NCI-H2196 (cell line): ENCODE results near the gene TBRG1.
"Not testable (repeated sequence)": the region's sequence is repeated elsewhere in the genome, so short reads cannot be mapped to it uniquely, and the experiment has no call there.

ENCODE experiments used
- DNase-seq: peaks from one replicate; lab custom pipeline; 2025; ENCODE audit not compliant: unreplicated experiment; lab: John Stamatoyannopoulos, UW

Gene TBRG1, protein sequence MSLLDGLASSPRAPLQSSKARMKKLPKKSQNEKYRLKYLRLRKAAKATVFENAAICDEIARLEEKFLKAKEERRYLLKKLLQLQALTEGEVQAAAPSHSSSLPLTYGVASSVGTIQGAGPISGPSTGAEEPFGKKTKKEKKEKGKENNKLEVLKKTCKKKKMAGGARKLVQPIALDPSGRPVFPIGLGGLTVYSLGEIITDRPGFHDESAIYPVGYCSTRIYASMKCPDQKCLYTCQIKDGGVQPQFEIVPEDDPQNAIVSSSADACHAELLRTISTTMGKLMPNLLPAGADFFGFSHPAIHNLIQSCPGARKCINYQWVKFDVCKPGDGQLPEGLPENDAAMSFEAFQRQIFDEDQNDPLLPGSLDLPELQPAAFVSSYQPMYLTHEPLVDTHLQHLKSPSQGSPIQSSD

DNA sequence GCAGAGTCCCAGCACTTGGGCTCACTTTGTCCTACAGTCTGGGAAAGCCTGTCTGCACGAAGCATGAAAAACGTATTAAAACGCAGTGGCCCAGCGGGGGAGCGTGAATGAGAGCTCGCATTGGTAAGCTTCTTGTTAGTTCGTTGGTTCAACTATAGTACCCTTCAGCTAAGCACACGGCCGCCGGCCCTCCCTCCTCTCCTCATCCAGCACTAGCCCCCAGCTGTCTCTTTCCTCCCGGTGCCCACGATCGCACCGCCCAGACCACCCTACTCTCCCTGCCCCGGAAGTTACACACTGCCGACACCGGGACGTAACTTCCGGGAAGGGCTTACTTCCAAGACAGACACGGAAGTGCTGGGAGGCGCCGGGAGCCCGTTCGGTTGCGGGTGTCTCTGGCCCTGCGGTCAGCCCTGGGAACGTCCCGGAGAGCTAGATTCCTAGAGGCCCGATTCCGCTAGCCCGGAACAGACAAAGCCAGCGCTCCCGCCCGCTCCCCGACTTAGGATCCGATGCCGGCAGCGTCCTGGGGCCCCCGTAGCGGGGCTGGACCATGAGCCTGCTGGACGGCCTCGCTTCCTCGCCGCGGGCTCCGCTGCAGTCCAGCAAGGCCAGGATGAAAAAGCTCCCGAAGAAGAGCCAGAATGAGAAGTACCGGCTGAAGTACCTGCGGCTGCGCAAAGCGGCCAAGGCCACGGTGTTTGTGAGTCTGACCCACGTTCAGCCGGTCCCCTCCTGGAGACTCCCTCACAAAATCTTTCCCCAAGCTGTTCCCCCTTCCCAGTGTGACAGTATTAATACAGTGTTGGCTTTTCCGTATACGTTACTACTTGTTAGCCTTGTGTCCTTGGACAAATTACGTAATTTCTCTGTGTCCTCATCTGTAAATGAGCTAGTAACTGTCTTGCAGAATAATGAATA, at the start of gene TBRG1:
Gene TBRG1 (plus strand): TSS at position 334 of the 921 bp plus-strand sequence. CDS start 220 bp downstream, at position 554.
- DNase-seq: peak; percentile 77

GRCh38 chr11:124577716-124578427, 44.8 kb upstream of the TBRG1 start:
- no peak for DNase-seq

GRCh38 chr11:124578761-124579160, 43.9 kb upstream of the TBRG1 start:
- no peak for DNase-seq

DNA sequence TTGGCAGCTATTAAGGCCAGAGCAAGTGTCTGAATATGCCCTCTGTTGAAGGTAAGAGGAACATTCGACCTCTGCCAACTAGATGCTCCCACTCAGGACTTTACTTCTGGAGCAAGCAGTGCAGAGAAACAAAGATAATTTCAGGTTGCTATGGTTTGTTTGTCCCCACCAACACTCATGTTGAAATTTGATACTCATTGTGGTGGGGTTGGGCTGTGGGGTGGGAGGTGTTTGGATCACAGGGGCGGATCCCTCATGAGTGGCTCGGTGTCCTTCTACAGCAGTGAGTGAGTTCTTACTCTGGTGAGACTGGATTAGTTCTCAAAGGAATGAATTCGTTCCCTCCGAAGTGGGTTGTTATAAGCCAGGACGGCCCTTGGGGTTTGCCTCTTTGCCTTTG, 40.8 kb upstream of the TBRG1 start:
- DNase-seq: no peak

GRCh38 chr11:124582565-124582964, 40.1 kb upstream of the TBRG1 start:
- no peak for DNase-seq

GRCh38 chr11:124583781-124584180, 38.9 kb upstream of the TBRG1 start:
- DNase-seq: no peak

DNA sequence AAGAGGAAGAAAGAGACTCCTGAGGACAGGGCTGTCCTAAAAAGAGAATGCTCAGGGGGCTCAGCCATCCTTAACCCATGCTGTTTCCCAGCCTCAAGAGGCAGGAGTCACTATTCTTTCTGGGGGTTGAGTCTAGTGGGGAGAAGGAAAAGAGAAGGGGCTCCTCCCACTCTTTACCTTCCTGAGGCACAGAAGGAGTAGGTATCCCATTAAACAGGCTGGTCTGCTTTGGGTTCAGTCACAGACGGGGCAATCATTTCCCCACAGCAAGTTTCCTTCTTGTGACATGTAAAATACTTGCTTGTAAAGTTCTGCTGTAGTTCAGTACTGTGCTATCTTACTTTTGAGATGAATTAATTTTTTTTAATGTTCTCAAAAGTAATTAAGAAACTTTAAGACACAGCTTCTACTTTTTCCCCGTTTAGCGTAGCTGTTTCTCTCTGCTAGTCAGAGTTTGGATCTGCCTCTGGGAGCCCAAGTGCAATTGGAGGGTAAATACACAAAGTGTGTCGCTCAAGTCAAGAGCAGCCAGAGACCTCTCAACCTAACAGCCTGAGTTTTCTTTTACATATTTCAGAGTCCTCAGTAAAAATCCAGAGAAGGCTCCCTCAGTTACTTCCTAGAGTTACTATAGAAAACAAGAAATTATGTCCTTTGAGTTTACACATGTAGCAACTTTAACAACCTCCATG, 37.8 kb upstream of the TBRG1 start:
- DNase-seq: no peak

- peak; percentile 58 for DNase-seq
Measured at GRCh38 chr11:124586238-124586860, 36.3 kb upstream of the TBRG1 start.

- DNase-seq: no peak
Measured at GRCh38 chr11:124591430-124591829, 31.2 kb upstream of the TBRG1 start.

DNA sequence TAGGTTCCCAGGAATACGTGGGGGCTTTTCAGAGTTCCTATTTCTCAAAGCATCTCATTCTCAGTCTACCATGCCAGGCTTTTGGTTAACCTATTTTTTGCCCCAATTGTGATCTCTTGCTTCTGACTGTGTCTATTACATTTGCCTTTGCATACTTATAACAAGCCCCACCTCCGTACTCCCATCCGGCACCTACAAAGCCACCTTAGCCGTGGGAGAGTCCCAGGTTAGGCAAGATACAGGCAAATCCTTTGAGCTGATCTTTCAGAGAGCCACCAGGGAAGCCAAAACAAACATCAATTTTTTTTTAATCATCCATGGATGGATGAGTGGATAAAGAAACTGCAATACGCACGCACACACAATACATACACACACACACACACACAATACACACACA, 30.0 kb upstream of the TBRG1 start:
- DNase-seq: no peak

DNA sequence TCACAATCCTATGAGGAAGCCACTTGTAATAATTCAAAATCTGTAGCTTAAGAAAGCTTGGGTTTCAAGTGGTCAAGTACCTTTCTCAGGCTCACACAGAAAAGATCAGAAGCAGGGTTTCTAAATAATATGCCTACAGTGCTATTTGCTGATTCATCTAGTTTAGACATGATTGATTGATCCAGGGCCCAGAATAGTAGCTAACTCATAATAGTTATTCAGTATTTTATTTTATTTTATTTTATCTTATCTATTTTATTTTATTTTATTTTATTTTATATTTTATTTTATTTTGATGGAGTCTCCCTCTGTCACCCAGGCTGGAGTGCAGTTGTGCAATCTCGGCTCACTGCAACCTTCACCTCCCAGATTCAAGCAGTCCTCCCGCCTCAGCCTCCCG, 27.4 kb upstream of the TBRG1 start:
- no peak for DNase-seq

DNA sequence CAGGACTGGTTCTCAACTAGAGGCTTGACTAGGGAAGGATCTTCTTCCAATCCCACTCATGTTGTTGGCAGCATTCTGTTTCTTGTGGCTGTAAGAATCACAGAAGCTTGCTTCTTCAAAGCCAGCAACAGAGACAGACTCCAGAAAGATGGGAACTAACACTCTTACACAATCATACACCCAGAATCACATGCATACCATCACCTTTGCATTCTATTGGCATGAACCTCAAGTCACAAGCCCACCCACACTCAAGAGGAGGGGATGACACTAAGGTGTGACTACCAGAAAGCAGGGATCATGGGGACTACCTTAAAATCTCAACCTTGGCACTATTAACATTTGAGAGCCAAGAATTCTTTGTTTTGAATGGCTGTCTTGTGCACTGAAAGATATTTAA, 25.0 kb upstream of the TBRG1 start:
- no peak for DNase-seq

GRCh38 chr11:124600621-124601320, 21.9 kb upstream of the TBRG1 start:
- DNase-seq: no peak

GRCh38 chr11:124602193-124602592, 20.5 kb upstream of the TBRG1 start:
- no peak for DNase-seq

DNA sequence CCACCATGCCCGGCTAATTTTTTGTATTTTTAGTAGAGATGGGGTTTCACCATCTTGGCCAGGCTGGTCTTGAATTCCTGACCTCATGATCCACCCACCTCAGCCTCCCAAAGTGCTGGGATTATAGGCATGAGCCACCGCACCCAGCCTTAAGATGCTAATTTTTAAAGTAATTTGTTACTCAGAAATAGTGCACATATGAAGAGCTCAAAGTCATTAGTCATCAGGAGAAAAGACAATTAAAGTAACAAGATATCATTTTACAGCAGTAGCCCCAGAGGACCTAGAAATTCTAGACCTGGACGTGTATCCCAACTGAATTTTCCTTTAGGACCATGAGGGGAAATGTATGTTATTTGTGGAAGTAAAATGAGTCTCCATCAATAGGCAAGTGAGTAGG, 19.9 kb upstream of the TBRG1 start:
- DNase-seq: not testable (repeated sequence)

GRCh38 chr11:124605719-124606118, 16.9 kb upstream of the TBRG1 start:
- DNase-seq: no peak

DNA sequence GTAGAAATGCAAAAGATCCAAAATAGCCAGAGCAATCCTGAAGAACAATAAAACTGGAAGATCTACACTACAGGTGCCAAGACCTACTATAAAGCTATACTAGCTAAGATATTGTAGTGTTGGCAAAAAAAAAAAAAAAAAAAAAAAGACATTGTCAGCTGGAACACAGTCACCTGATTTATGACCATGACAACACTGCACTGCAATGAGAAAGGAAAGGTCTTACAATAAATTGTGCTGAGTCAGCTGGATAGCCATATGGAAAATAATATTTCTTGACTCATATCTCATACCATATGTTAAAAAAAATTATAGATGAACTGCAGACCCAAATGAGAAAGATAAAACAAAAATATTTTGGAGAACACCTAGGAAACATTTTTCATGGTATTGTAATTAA, 14.5 kb upstream of the TBRG1 start:
- no peak for DNase-seq

- DNase-seq: no peak
Measured at GRCh38 chr11:124610295-124610694, 12.4 kb upstream of the TBRG1 start.

- no peak for DNase-seq
Measured at GRCh38 chr11:124611064-124611463, 11.6 kb upstream of the TBRG1 start, which contains the start of gene PANX3. PANX3 (plus strand) TSS chr11:124611428; CDS start chr11:124611557, 129 bp downstream.

DNA sequence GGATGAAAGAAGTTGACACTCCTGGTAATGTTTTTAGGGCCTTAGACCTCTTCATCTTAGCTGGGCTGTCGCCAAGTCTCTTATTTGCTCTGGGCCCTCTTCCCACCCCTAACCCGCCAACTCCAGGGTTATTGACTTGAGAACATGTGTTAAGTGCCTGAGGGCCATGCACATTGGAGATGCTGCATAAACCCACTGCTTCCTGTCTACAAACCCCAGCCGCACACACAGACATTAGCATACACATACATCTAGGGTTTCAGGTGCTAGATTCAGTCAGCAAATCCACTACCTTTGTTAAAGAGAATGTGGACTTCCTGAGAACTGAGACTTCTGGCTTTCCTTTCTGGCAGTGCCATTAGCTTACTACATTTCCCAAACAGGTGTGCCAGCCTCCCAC, 10.6 kb upstream of the TBRG1 start:
- DNase-seq: no peak
